OCI-LY1 (cell line): ENCODE results near the gene IL2.

Experiments
- H2AFZ ChIP-seq: fragments of 200-600 bp; sonication (generic), shearing (Covaris generic); 2 replicates; pipeline ENCODE4 v1.6.0; 2014; ENCODE audit warnings: antibody characterized with exemption, mild to moderate bottlenecking, low read length
- H3F3A ChIP-seq: fragments of 200-600 bp; sonication (generic), shearing (Covaris generic); 2 replicates; pipeline ENCODE4 v1.6.0; 2014; ENCODE audit warnings: mild to moderate bottlenecking, antibody characterized with exemption, low read length, moderate library complexity; ENCODE audit not compliant: insufficient read depth
- H3K27ac ChIP-seq: fragments of 200-600 bp; sonication (generic); 2 replicates; pipeline ENCODE4 v1.5.1; 2014; ENCODE audit warnings: low read length, mixed run types, mild to moderate bottlenecking, low read depth; ENCODE audit not compliant: poor library complexity, severe bottlenecking
- H3K27me3 ChIP-seq: fragments of 200-600 bp; sonication (generic); 2 replicates; pipeline ENCODE4 v1.6.0; 2014; ENCODE audit warnings: antibody characterized with exemption, mild to moderate bottlenecking, low read length, moderate library complexity; ENCODE audit not compliant: insufficient read depth
- H3K36me3 ChIP-seq: fragments of 200-600 bp; sonication (generic); 2 replicates; pipeline ENCODE4 v1.6.1; 2014; ENCODE audit warnings: mild to moderate bottlenecking, antibody characterized with exemption, low read length, moderate library complexity, mixed read lengths; ENCODE audit not compliant: insufficient read depth
- H3K4me1 ChIP-seq: fragments of 200-600 bp; sonication (generic); 2 replicates; pipeline ENCODE4 v1.5.1; 2014; ENCODE audit warnings: mild to moderate bottlenecking, low read length, moderate library complexity; ENCODE audit not compliant: insufficient read depth, severe bottlenecking
- H3K4me2 ChIP-seq: fragments of 200-600 bp; sonication (generic), shearing (Covaris generic); 2 replicates; pipeline ENCODE4 v1.6.1; 2014; ENCODE audit warnings: low read length
- H3K4me3 ChIP-seq: fragments of 200-600 bp; sonication (generic); 2 replicates; pipeline ENCODE4 v1.5.1; 2014; ENCODE audit warnings: low read length, low read depth, mild to moderate bottlenecking, mixed read lengths; ENCODE audit not compliant: poor library complexity, severe bottlenecking
- H3K79me2 ChIP-seq: fragments of 200-600 bp; shearing (Covaris generic); 2 replicates; pipeline ENCODE4 v1.6.1; 2016; ENCODE audit warnings: mixed run types, low read length, mixed read lengths; ENCODE audit not compliant: insufficient read depth
- H3K9ac ChIP-seq: fragments of 200-600 bp; sonication (generic), shearing (Covaris generic); 2 replicates; pipeline ENCODE4 v1.6.1; 2014; ENCODE audit warnings: mild to moderate bottlenecking, low read length, mixed read lengths
- H3K9me2 ChIP-seq: fragments of 200-600 bp; sonication (generic), shearing (Covaris generic); 2 replicates; pipeline ENCODE4 v1.6.1; 2014; ENCODE audit warnings: low read depth, mild to moderate bottlenecking, low read length, mixed read lengths
- H3K9me3 ChIP-seq: fragments of 200-600 bp; shearing (Covaris generic); 2 replicates; pipeline ENCODE4 v1.6.1; 2014; ENCODE audit warnings: low read length, mixed read lengths
- H4K20me1 ChIP-seq: fragments of 200-600 bp; sonication (generic), shearing (Covaris generic); 2 replicates; pipeline ENCODE4 v1.6.0; 2016; ENCODE audit warnings: mild to moderate bottlenecking, low read length; ENCODE audit not compliant: insufficient read depth
- EZH2 ChIP-seq: fragments of 200-600 bp; sonication (generic), shearing (Covaris generic); IDR thresholded peaks from 2 replicates; pipeline ENCODE4 v1.8.0; 2017; ENCODE audit warnings: borderline replicate concordance, mixed run types, mild to moderate bottlenecking, antibody characterized with exemption, low read length, moderate library complexity, mixed read lengths
- TF ChIP-seq, protein P1 (sequence below): fragments of 200-600 bp; sonication (generic), shearing (Covaris generic); IDR thresholded peaks from 2 replicates; pipeline ENCODE4 v1.5.1; 2017; ENCODE audit warnings: mild to moderate bottlenecking, antibody characterized with exemption, low read length, moderate library complexity, mixed read lengths

Gene IL2

GRCh38 chr4:122489061-122489460 is 32.5 kb upstream of the IL2 start:
- no peak overlapping the region for H2AFZ ChIP-seq
- no peak overlapping the region for H3K9ac ChIP-seq
- H3K4me2 ChIP-seq, result no peak overlapping the region
- H3K36me3 ChIP-seq, result no peaks in the 10 kb centered on the region
- no peaks in the 10 kb centered on the region for H3K4me1 ChIP-seq
- no peaks in the 10 kb centered on the region for H3K9me3 ChIP-seq
- TF ChIP-seq, protein P1, sequence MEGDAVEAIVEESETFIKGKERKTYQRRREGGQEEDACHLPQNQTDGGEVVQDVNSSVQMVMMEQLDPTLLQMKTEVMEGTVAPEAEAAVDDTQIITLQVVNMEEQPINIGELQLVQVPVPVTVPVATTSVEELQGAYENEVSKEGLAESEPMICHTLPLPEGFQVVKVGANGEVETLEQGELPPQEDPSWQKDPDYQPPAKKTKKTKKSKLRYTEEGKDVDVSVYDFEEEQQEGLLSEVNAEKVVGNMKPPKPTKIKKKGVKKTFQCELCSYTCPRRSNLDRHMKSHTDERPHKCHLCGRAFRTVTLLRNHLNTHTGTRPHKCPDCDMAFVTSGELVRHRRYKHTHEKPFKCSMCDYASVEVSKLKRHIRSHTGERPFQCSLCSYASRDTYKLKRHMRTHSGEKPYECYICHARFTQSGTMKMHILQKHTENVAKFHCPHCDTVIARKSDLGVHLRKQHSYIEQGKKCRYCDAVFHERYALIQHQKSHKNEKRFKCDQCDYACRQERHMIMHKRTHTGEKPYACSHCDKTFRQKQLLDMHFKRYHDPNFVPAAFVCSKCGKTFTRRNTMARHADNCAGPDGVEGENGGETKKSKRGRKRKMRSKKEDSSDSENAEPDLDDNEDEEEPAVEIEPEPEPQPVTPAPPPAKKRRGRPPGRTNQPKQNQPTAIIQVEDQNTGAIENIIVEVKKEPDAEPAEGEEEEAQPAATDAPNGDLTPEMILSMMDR, result no peak
- TF ChIP-seq EZH2, result no peak
- no peaks in the 10 kb centered on the region for H4K20me1 ChIP-seq
- no peaks in the 10 kb centered on the region for H3K27me3 ChIP-seq
- no peak overlapping the region for H3K4me3 ChIP-seq
- H3K79me2 ChIP-seq, result no peaks in the 10 kb centered on the region
- H3F3A ChIP-seq, result no peaks in the 10 kb centered on the region
- no peak overlapping the region for H3K27ac ChIP-seq
- no peaks in the 10 kb centered on the region for H3K9me2 ChIP-seq

DNA sequence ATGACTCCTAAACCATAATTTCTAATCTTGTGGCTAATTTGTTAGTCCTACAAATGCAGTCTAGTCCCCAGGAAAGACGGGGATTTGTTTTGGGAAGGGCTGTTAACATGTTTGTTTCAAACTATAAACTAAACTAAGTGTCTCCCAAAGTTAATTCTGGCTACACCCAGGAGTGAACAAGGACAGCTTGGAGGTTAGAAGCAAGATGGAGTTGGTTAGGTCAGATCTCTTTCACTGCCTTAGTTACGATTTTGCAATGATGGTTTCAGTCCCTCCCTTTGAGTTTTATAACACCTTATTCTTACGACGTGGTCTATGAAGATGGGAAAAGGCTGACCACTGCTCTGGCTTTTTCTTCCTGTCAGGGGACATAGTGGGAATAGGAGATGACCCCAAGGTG is 27.0 kb upstream of the IL2 start:
- H3K9me2 ChIP-seq, result no peaks in the 10 kb centered on the region
- no peaks in the 10 kb centered on the region for H3F3A ChIP-seq
- H3K27ac ChIP-seq, result no peak overlapping the region
- H3K36me3 ChIP-seq, result no peaks in the 10 kb centered on the region
- no peaks in the 10 kb centered on the region for H3K27me3 ChIP-seq
- no peak for TF ChIP-seq EZH2
- TF ChIP-seq, protein P1, result no peak
- no peak overlapping the region for H3K4me3 ChIP-seq
- no peak overlapping the region for H3K9ac ChIP-seq
- no peaks in the 10 kb centered on the region for H3K79me2 ChIP-seq
- H3K9me3 ChIP-seq, result no peaks in the 10 kb centered on the region
- H3K4me2 ChIP-seq, result no peak overlapping the region
- no peaks in the 10 kb centered on the region for H4K20me1 ChIP-seq
- no peaks in the 10 kb centered on the region for H3K4me1 ChIP-seq
- no peak overlapping the region for H2AFZ ChIP-seq

GRCh38 chr4:122481766-122482405 is 25.4 kb upstream of the IL2 start:
- H3K4me3 ChIP-seq, result no peak overlapping the region
- H3K27ac ChIP-seq, result no peak overlapping the region
- H3K27me3 ChIP-seq, result no peaks in the 10 kb centered on the region
- no peak overlapping the region for H2AFZ ChIP-seq
- no peaks in the 10 kb centered on the region for H3K79me2 ChIP-seq
- H3F3A ChIP-seq, result no peaks in the 10 kb centered on the region
- no peak overlapping the region for H3K4me2 ChIP-seq
- H3K9me3 ChIP-seq, result no peaks in the 10 kb centered on the region
- H3K9me2 ChIP-seq, result no peaks in the 10 kb centered on the region
- no peaks in the 10 kb centered on the region for H3K4me1 ChIP-seq
- TF ChIP-seq, protein P1, result no peak
- TF ChIP-seq EZH2, result no peak
- no peaks in the 10 kb centered on the region for H4K20me1 ChIP-seq
- H3K36me3 ChIP-seq, result no peaks in the 10 kb centered on the region
- no peak overlapping the region for H3K9ac ChIP-seq
